WTC11 (cell line): ENCODE data around the gene CR2.
A peak's percentile ranks its signal among the peaks of the same experiment; 100 is the strongest.

Experiments used
- ATF3 ChIP-seq: sonication (generic); formaldehyde crosslinking; conservative IDR thresholded peaks from 2 replicates; pipeline ENCODE4 v1.8.1; 2022; ENCODE audit warnings: mild to moderate bottlenecking, missing genetic modification reagents
- CREB1 ChIP-seq: sonication (generic); formaldehyde crosslinking; IDR thresholded peaks from 2 replicates; pipeline ENCODE4 v1.8.0; 2023; ENCODE audit warnings: mild to moderate bottlenecking, missing genetic modification reagents
- FOXP1 ChIP-seq: sonication (generic); formaldehyde crosslinking; IDR thresholded peaks from 2 replicates; pipeline ENCODE4 v1.8.0; 2022; ENCODE audit warnings: missing genetic modification reagents, mild to moderate bottlenecking, moderate library complexity, borderline replicate concordance
- NR2C2 ChIP-seq: sonication (generic); formaldehyde crosslinking; IDR thresholded peaks from 2 replicates; pipeline ENCODE4 v1.8.0; 2022; ENCODE audit warnings: mild to moderate bottlenecking, missing genetic modification reagents
- RELA ChIP-seq: sonication (generic); formaldehyde crosslinking; IDR thresholded peaks from 2 replicates; pipeline ENCODE4 v1.8.1; 2022; ENCODE audit warnings: missing genetic modification reagents, mild to moderate bottlenecking, borderline replicate concordance
- RORB ChIP-seq: fragments of 250-450 bp; sonication (Bioruptor Pico); IDR thresholded peaks from 2 replicates; pipeline ENCODE4 v1.9.0; 2021; ENCODE audit warnings: mild to moderate bottlenecking
- SOX15 ChIP-seq: fragments of 250-450 bp; sonication (Bioruptor Pico); IDR thresholded peaks from 2 replicates; pipeline ENCODE4 v1.9.0; 2021; ENCODE audit warnings: mild to moderate bottlenecking
- SP1 ChIP-seq: sonication (generic); formaldehyde crosslinking; conservative IDR thresholded peaks from 2 replicates; pipeline ENCODE4 v1.8.1; 2022; ENCODE audit warnings: missing genetic modification reagents
- TP53 ChIP-seq: sonication (generic); formaldehyde crosslinking; IDR thresholded peaks from 2 replicates; pipeline ENCODE4 v1.8.1; 2023; ENCODE audit warnings: mild to moderate bottlenecking, missing genetic modification reagents
- ZNF138 ChIP-seq: sonication (generic); formaldehyde crosslinking; conservative IDR thresholded peaks from 2 replicates; pipeline ENCODE4 v1.8.1; 2022; ENCODE audit warnings: mild to moderate bottlenecking, moderate library complexity, missing genetic modification reagents
- ZNF232 ChIP-seq: sonication (generic); formaldehyde crosslinking; IDR thresholded peaks from 2 replicates; pipeline ENCODE4 v1.8.0; 2022; ENCODE audit warnings: mild to moderate bottlenecking, missing genetic modification reagents
- TF ChIP-seq, protein P1 (sequence below): fragments of 200-600 bp; IDR thresholded peaks from 2 replicates; pipeline ENCODE4 v1.8.0; 2022; ENCODE audit warnings: antibody characterized with exemption
- TF ChIP-seq, protein P2 (sequence below): sonication (generic); formaldehyde crosslinking; IDR thresholded peaks from 2 replicates; pipeline ENCODE4 v1.8.1; 2023; ENCODE audit warnings: mild to moderate bottlenecking, missing genetic modification reagents
- TF ChIP-seq, protein P3 (sequence below): fragments of 250-450 bp; sonication (Bioruptor Pico); IDR thresholded peaks from 2 replicates; pipeline ENCODE4 v1.9.0; 2021; ENCODE audit warnings: mild to moderate bottlenecking, borderline replicate concordance

GRCh38 chr1:207404849-207405525 is 49.1 kb upstream of the CR2 start:
- TF ChIP-seq NR2C2 (CRISPR knock-in tag), result no peak
- no peak for TF ChIP-seq RORB (CRISPR knock-in tag)
- TF ChIP-seq ATF3 (CRISPR knock-in tag), result no peak
- TF ChIP-seq, protein P1, sequence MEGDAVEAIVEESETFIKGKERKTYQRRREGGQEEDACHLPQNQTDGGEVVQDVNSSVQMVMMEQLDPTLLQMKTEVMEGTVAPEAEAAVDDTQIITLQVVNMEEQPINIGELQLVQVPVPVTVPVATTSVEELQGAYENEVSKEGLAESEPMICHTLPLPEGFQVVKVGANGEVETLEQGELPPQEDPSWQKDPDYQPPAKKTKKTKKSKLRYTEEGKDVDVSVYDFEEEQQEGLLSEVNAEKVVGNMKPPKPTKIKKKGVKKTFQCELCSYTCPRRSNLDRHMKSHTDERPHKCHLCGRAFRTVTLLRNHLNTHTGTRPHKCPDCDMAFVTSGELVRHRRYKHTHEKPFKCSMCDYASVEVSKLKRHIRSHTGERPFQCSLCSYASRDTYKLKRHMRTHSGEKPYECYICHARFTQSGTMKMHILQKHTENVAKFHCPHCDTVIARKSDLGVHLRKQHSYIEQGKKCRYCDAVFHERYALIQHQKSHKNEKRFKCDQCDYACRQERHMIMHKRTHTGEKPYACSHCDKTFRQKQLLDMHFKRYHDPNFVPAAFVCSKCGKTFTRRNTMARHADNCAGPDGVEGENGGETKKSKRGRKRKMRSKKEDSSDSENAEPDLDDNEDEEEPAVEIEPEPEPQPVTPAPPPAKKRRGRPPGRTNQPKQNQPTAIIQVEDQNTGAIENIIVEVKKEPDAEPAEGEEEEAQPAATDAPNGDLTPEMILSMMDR, result peak; percentile 52
- TF ChIP-seq, protein P2, sequence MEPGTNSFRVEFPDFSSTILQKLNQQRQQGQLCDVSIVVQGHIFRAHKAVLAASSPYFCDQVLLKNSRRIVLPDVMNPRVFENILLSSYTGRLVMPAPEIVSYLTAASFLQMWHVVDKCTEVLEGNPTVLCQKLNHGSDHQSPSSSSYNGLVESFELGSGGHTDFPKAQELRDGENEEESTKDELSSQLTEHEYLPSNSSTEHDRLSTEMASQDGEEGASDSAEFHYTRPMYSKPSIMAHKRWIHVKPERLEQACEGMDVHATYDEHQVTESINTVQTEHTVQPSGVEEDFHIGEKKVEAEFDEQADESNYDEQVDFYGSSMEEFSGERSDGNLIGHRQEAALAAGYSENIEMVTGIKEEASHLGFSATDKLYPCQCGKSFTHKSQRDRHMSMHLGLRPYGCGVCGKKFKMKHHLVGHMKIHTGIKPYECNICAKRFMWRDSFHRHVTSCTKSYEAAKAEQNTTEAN (CRISPR knock-in tag), result no peak
- no peak for TF ChIP-seq ZNF138
- no peak for TF ChIP-seq SOX15 (CRISPR knock-in tag)
- no peak for TF ChIP-seq CREB1
- no peak for TF ChIP-seq SP1
- no peak for TF ChIP-seq RELA (CRISPR knock-in tag)
- TF ChIP-seq TP53, result no peak
- TF ChIP-seq, protein P3, sequence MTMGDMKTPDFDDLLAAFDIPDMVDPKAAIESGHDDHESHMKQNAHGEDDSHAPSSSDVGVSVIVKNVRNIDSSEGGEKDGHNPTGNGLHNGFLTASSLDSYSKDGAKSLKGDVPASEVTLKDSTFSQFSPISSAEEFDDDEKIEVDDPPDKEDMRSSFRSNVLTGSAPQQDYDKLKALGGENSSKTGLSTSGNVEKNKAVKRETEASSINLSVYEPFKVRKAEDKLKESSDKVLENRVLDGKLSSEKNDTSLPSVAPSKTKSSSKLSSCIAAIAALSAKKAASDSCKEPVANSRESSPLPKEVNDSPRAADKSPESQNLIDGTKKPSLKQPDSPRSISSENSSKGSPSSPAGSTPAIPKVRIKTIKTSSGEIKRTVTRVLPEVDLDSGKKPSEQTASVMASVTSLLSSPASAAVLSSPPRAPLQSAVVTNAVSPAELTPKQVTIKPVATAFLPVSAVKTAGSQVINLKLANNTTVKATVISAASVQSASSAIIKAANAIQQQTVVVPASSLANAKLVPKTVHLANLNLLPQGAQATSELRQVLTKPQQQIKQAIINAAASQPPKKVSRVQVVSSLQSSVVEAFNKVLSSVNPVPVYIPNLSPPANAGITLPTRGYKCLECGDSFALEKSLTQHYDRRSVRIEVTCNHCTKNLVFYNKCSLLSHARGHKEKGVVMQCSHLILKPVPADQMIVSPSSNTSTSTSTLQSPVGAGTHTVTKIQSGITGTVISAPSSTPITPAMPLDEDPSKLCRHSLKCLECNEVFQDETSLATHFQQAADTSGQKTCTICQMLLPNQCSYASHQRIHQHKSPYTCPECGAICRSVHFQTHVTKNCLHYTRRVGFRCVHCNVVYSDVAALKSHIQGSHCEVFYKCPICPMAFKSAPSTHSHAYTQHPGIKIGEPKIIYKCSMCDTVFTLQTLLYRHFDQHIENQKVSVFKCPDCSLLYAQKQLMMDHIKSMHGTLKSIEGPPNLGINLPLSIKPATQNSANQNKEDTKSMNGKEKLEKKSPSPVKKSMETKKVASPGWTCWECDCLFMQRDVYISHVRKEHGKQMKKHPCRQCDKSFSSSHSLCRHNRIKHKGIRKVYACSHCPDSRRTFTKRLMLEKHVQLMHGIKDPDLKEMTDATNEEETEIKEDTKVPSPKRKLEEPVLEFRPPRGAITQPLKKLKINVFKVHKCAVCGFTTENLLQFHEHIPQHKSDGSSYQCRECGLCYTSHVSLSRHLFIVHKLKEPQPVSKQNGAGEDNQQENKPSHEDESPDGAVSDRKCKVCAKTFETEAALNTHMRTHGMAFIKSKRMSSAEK (CRISPR knock-in tag), result no peak
- TF ChIP-seq ZNF232, result no peak
- TF ChIP-seq FOXP1 (CRISPR knock-in tag), result no peak
